Fibroblast of pulmonary artery (primary cell): ENCODE results near the gene RIPOR1.
A peak's percentile ranks its signal among the peaks of the same experiment; 100 is the strongest.

Source experiments
- DNase-seq: peaks from one replicate; pipeline ENCODE4 v3.0.0-alpha.2; 2010; ENCODE audit warnings: low read depth
- H3K4me3 ChIP-seq: replicated peaks from 2 replicates; pipeline ENCODE4 v1.5.1; 2011; ENCODE audit warnings: low read depth, mild to moderate bottlenecking, control low read depth, low read length, moderate library complexity
- TF ChIP-seq, protein P1 (sequence below): IDR thresholded peaks from 2 replicates; pipeline ENCODE4 v1.5.1; 2011; ENCODE audit warnings: mild to moderate bottlenecking, control low read depth, low read length, inconsistent platforms; ENCODE audit errors: missing control alignments

The RIPOR1 gene, protein sequence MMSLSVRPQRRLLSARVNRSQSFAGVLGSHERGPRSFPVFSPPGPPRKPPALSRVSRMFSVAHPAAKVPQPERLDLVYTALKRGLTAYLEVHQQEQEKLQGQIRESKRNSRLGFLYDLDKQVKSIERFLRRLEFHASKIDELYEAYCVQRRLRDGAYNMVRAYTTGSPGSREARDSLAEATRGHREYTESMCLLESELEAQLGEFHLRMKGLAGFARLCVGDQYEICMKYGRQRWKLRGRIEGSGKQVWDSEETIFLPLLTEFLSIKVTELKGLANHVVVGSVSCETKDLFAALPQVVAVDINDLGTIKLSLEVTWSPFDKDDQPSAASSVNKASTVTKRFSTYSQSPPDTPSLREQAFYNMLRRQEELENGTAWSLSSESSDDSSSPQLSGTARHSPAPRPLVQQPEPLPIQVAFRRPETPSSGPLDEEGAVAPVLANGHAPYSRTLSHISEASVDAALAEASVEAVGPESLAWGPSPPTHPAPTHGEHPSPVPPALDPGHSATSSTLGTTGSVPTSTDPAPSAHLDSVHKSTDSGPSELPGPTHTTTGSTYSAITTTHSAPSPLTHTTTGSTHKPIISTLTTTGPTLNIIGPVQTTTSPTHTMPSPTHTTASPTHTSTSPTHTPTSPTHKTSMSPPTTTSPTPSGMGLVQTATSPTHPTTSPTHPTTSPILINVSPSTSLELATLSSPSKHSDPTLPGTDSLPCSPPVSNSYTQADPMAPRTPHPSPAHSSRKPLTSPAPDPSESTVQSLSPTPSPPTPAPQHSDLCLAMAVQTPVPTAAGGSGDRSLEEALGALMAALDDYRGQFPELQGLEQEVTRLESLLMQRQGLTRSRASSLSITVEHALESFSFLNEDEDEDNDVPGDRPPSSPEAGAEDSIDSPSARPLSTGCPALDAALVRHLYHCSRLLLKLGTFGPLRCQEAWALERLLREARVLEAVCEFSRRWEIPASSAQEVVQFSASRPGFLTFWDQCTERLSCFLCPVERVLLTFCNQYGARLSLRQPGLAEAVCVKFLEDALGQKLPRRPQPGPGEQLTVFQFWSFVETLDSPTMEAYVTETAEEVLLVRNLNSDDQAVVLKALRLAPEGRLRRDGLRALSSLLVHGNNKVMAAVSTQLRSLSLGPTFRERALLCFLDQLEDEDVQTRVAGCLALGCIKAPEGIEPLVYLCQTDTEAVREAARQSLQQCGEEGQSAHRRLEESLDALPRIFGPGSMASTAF

DNA sequence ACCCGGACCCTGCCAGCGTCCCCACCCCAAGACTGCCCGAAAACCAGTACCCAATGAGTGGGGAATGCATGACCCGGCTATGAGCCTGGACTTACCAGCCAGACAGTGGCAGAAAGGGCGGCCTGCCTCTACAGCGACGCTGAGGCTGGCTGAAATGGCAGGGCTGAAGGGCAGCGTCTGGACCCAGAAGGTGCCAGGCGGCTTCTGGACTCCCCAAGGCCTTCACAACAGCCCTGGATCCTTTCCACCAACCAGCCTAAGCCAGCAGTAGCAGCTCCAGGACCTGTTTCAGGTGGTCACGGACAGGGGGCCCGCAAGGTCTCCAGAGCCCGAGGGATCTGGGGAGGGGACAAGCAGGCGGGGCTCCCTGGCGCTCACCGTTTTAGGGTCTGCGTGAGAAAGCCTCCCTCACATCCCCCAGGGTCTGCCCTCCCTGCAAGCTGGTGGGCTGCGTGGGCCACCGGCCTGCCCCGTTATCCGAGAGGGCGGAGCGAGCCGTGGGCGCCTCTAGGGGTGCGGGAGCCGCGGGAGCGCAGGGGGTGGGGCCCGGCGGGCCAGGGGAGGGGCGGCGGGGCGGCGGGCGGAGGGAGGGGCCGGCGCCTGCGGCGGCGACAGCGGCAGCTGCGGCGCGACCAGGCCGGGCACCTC, at the start of gene RIPOR1:
Gene RIPOR1 (plus strand): TSS at position 608 of the 648 bp plus-strand sequence. CDS start 9,618 bp downstream, outside the sequence.
- DNase-seq = no peak
- TF ChIP-seq, protein P1, sequence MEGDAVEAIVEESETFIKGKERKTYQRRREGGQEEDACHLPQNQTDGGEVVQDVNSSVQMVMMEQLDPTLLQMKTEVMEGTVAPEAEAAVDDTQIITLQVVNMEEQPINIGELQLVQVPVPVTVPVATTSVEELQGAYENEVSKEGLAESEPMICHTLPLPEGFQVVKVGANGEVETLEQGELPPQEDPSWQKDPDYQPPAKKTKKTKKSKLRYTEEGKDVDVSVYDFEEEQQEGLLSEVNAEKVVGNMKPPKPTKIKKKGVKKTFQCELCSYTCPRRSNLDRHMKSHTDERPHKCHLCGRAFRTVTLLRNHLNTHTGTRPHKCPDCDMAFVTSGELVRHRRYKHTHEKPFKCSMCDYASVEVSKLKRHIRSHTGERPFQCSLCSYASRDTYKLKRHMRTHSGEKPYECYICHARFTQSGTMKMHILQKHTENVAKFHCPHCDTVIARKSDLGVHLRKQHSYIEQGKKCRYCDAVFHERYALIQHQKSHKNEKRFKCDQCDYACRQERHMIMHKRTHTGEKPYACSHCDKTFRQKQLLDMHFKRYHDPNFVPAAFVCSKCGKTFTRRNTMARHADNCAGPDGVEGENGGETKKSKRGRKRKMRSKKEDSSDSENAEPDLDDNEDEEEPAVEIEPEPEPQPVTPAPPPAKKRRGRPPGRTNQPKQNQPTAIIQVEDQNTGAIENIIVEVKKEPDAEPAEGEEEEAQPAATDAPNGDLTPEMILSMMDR = no peak
- peak within 1 kb of the TSS; percentile 70 for H3K4me3 ChIP-seq

DNA sequence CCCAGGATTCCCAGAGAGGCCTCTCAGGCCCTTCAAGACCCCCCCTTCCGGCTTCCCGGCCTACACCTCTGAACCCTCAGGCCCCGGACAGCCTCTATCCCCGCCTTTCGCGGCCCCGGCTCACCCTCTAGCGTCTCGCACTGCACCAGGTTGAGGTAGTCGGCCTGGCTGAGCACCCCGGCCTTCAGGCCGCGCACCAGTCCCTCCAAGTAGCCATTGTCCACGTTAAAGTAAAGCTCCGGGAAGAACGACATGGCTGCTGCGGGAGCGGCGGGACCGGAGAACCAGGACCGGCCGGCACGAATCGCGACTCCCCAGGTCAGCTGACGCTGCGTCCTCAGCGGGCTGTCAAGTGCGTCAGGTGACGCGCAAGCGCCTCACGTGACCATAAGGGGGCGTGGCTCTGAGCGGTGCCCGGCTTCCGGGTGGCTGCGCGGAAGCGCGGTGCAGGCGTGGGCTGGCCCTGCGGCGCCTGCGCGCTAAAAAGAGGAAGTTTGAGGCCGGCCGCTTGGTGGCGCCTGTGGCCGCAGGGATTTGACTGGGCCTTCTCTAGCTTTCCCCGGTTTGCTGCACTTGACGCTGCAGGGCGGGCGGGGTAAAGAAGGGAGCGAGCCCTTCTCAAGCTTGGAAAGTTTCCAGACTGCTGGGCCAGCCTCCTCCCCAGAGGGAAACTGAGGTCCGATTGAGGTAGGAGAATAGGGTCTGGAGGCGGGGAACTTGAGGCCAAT, 47.6 kb upstream of the RIPOR1 start, which contains the start of gene ATP6V0D1:
Gene ATP6V0D1 (minus strand): TSS at position 325 of the 728 bp plus-strand sequence. CDS start 71 bp downstream, at position 254.
- TF ChIP-seq, protein P1 = peak; percentile 70
- peak within 1 kb of the TSS; percentile 84 for H3K4me3 ChIP-seq
- DNase-seq = peak; percentile 99

DNA sequence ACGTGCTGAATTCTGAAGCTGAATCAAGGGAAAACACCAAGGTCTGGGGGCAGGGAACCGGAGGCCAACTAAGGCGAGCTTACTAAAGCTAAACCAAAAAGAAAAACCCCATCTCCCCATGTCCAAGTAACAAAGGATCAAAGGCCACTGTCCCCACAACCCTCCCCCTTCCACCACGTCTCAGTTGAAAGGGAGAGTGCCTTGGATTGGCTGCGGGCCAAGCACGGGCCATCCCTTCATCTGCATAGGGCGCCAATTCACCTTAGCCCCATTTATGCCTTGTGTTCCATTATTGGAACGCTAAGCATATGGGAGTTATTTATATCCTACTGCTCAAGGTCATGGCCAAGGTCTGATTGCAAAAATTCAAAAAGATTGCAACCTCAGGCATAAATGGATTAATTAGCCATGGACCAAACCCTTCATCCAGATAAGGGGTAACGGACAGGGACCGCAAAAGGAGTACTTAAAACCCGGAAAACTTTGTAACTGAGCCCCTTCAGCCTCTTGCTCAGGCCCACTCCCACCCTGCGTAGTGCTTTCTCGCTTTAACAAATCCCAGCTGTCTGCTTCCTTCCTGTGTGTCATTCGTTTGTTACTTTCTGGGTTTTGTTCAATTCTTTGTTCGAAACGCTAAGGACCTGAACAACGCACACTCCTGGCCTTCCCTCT, 46.9 kb upstream of the RIPOR1 start:
- TF ChIP-seq, protein P1 = no peak
- H3K4me3 ChIP-seq = peak overlapping the region; percentile 59
- peak; percentile 67 for DNase-seq

DNA sequence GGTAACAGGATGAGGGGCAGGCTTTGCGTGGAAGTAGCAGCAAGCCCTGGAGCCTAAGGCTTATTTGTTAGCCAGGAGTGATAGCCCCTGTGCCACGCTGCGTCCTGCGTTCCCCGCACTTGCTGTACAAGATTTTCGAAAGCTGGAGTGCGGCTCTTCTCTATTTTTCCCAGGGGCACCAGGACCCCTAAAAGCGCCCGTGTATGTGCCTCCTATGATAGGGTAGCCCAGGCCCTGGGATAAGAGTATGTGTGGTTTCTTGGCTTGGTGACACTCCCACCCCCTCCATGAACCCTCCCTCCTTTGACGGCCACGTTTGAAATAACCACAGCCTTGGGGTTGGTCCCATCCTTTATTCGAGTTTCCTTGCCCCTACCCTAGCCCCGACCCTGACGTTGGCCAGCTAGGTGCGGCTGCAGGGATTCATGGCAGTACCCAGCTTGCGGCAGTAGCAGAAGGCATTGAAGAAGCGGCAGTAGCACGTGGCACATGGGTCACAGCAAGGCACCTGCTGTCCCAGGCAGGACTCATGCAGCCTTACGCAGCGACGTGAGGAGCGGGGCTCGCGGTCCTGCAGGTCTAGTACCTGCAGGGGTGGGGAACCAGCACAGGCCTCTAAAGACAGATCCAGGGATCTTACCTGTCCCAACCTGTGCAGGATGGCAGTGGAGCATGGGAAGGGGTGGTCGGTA, 46.2 kb upstream of the RIPOR1 start:
- TF ChIP-seq, protein P1 = no peak
- peak overlapping the region; percentile 59 for H3K4me3 ChIP-seq
- DNase-seq = no peak

DNA sequence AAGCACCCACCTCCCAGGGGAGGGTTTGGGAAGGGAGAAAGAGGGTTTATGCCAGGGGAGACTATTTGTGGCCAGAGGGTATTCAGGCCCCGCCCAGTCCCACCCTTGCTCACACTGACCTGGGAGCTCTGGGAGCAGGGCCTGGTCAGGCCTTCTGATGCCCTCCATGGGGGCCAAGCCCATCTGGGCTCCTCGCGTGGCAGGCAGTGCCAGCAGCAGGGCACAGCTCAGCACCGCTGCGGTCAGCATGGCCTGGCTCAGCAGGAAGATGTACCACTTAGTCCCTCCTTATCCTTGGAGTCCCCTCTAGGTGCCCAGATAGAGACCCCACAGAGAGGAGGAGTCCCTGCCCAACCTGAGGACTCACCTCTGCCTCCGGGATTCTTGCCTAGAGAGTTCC, 45.5 kb upstream of the RIPOR1 start, which contains the start of gene AGRP:
Gene AGRP (minus strand): TSS at position 398 of the 400 bp plus-strand sequence. CDS start 149 bp downstream, at position 249.
- TF ChIP-seq, protein P1 = no peak
- DNase-seq = no peak
- H3K4me3 ChIP-seq = no peak within 1 kb of the TSS
